ENCODE results near the gene PBLD.

Gene PBLD

GRCh38 chr10:68261132-68261856 lies 71.4 kb downstream of the PBLD start:
- H3K27ac ChIP-seq = no peak overlapping the region
- no peak for TF ChIP-seq CTCF (IDR thresholded peaks at IDR 0.05; ENCODE audit: low read depth, low read length, missing control alignments)
- no peak overlapping the region for H3K4me3 ChIP-seq (ENCODE audit: low read depth, low read length)
- no peak for DNase-seq
- no peaks in the 10 kb centered on the region for H3K36me3 ChIP-seq (replicated peaks)
- H3K27me3 ChIP-seq (replicated peaks) = no peaks in the 10 kb centered on the region
- in situ Hi-C loops (cut with HindIII; ENCODE audit: low pct_ligation_motif_present, low sequenced_read_pairs) = no loop called here

DNA sequence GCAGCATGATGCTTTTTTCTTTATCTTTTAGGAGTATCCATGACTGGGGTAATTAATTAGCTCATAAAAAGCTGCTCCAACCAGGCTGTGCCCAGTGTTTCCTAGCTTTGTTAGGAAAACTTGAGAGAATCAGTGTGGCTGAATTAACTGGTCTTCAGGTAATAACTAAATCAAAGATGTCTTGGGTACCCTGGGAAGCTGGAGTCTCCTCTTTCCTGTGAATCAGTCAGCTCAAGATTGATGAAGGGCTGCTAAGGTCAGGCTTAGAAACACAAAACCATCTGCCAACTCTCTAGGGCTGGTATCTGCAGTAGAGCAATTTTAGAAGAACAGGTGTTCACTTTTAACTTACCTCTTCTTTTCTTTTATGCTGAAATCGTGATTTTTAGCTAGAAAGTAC lies 79.4 kb downstream of the PBLD start:
- in situ Hi-C loops (cut with HindIII; ENCODE audit: low pct_ligation_motif_present, low sequenced_read_pairs) = no loop called here
- Histone ChIP-seq H3K4me3 (ENCODE audit: low read depth, low read length) (no peak overlapping the region), H3K36me3 (replicated peaks) (no peaks in the 10 kb centered on the region), H3K27me3 (replicated peaks) (no peaks in the 10 kb centered on the region), H3K27ac (no peak overlapping the region)
- TF ChIP-seq CTCF (IDR thresholded peaks at IDR 0.05; ENCODE audit: low read depth, low read length, missing control alignments) = no peak
- DNase-seq = no peak

GRCh38 chr10:68251625-68252495 lies 80.9 kb downstream of the PBLD start:
- H3K4me3 ChIP-seq (ENCODE audit: low read depth, low read length) = no peak overlapping the region
- H3K36me3 ChIP-seq (replicated peaks) = no peaks in the 10 kb centered on the region
- no peaks in the 10 kb centered on the region for H3K27me3 ChIP-seq (replicated peaks)
- DNase-seq = no peak
- no peak for TF ChIP-seq CTCF (IDR thresholded peaks at IDR 0.05; ENCODE audit: low read depth, low read length, missing control alignments)
- no peak overlapping the region for H3K27ac ChIP-seq
- in situ Hi-C loops (cut with HindIII; ENCODE audit: low pct_ligation_motif_present, low sequenced_read_pairs) = no loop called here

DNA sequence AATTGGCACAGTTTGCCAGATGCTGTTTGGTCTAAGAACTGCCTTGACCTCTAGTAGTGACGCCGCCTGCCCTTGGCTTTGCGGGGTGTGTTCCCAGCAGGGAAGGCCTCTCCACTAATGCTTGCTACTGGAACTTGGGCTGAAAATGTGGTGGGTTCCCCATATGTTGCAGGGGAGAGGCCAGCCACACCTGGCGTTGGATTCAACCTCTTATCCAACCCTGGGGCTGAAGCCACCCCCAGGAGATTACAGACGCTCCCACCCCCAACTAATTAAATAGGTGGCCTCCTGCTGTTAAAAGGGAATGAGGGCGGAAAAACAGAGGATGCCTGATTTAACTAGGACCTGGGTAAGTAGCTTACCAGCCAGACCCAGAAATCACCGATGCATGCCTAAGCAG lies 81.6 kb downstream of the PBLD start:
- no peak for TF ChIP-seq CTCF (IDR thresholded peaks at IDR 0.05; ENCODE audit: low read depth, low read length, missing control alignments)
- in situ Hi-C loops (cut with HindIII; ENCODE audit: low pct_ligation_motif_present, low sequenced_read_pairs) = no loop called here

DNA sequence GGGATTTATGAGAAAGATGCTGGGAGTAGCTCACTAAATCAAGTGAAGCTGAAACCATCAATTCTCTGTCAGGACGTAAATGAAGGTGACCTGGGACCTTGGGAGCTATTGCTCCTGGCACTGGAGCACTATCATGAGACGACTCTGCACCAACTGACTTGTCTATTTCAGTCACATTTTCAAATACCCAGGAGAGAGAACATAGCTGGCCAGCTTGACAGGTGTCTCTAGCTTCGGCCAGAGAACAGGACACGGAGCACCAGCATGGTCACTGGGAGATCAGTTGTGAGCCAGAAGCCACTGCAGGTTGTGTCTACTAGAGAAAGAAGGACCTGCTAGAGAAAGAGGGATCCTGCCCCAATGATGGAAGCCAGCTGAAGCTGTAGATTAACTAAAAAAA lies 83.4 kb downstream of the PBLD start:
- Histone ChIP-seq H3K36me3 (replicated peaks) (no peaks in the 10 kb centered on the region), H3K4me3 (ENCODE audit: low read depth, low read length) (no peak overlapping the region), H3K27ac (no peak overlapping the region), H3K27me3 (replicated peaks) (no peaks in the 10 kb centered on the region)
- in situ Hi-C loops (cut with HindIII; ENCODE audit: low pct_ligation_motif_present, low sequenced_read_pairs) = no loop called here
- no peak for DNase-seq
- no peak for TF ChIP-seq CTCF (IDR thresholded peaks at IDR 0.05; ENCODE audit: low read depth, low read length, missing control alignments)

More for the DNA sequence above, 81.6 kb downstream of the PBLD start:
- H3K27me3 ChIP-seq (replicated peaks) = no peaks in the 10 kb centered on the region
- DNase-seq = no peak
- H3K27ac ChIP-seq = no peak overlapping the region
- no peaks in the 10 kb centered on the region for H3K36me3 ChIP-seq (replicated peaks)
- H3K4me3 ChIP-seq (ENCODE audit: low read depth, low read length) = no peak overlapping the region
